ENCODE results near the gene GOLGA5. TPM values are rescaled to one million over a fixed set of nuclear protein-coding genes. Genes with fewer than 3 reads are reported as not detected.
"Not testable (repeated sequence)": the region's sequence is repeated elsewhere in the genome, so short reads cannot be mapped to it uniquely, and the experiment has no call there.

The GOLGA5 gene
- total RNA-seq, 1 donor from 2014 or later = 51.9 TPM

GRCh38 chr14:92770484-92770883, 23.6 kb upstream of the GOLGA5 start:
- no peak overlapping the region for H3K27ac Mint-ChIP-seq (ENCODE audit: unreplicated experiment)
- H3K27me3 Mint-ChIP-seq (ENCODE audit: low read depth) = no peaks in the 10 kb centered on the region
- no peaks in the 10 kb centered on the region for H3K9me3 Mint-ChIP-seq (ENCODE audit: low read depth)
- no peak overlapping the region for H3K4me3 Mint-ChIP-seq (ENCODE audit: unreplicated experiment)
- no peak for DNase-seq (ENCODE audit: low spot score)
- no peaks in the 10 kb centered on the region for H3K36me3 Mint-ChIP-seq (ENCODE audit: low read depth)
- TF ChIP-seq CTCF (IDR thresholded peaks at IDR 0.05) = no peak
- H3K4me1 Mint-ChIP-seq (ENCODE audit: low read depth) = no peaks in the 10 kb centered on the region

GRCh38 chr14:92774572-92774971, 19.5 kb upstream of the GOLGA5 start:
- no peak for DNase-seq (ENCODE audit: low spot score)
- Mint-ChIP-seq H3K27me3 (ENCODE audit: low read depth) (no peaks in the 10 kb centered on the region), H3K36me3 (ENCODE audit: low read depth) (no peaks in the 10 kb centered on the region), H3K4me1 (ENCODE audit: low read depth) (no peaks in the 10 kb centered on the region), H3K4me3 (ENCODE audit: unreplicated experiment) (no peak overlapping the region), H3K27ac (ENCODE audit: unreplicated experiment) (no peak overlapping the region), H3K9me3 (ENCODE audit: low read depth) (no peaks in the 10 kb centered on the region)
- no peak for TF ChIP-seq CTCF (IDR thresholded peaks at IDR 0.05)

GRCh38 chr14:92775292-92775691, 18.8 kb upstream of the GOLGA5 start:
- not testable (repeated sequence) for H3K27me3 Mint-ChIP-seq (ENCODE audit: low read depth); H3K9me3 Mint-ChIP-seq (ENCODE audit: low read depth); H3K4me1 Mint-ChIP-seq (ENCODE audit: low read depth); DNase-seq (ENCODE audit: low spot score); H3K27ac Mint-ChIP-seq (ENCODE audit: unreplicated experiment); H3K4me3 Mint-ChIP-seq (ENCODE audit: unreplicated experiment); H3K36me3 Mint-ChIP-seq (ENCODE audit: low read depth)

GRCh38 chr14:92778868-92779565, 15.1 kb upstream of the GOLGA5 start:
- not testable (repeated sequence) for H3K4me3 Mint-ChIP-seq (ENCODE audit: unreplicated experiment); H3K4me1 Mint-ChIP-seq (ENCODE audit: low read depth); H3K9me3 Mint-ChIP-seq (ENCODE audit: low read depth); DNase-seq (ENCODE audit: low spot score); H3K27me3 Mint-ChIP-seq (ENCODE audit: low read depth); H3K36me3 Mint-ChIP-seq (ENCODE audit: low read depth); H3K27ac Mint-ChIP-seq (ENCODE audit: unreplicated experiment)

GRCh38 chr14:92780444-92781232, 13.5 kb upstream of the GOLGA5 start:
- no peaks in the 10 kb centered on the region for H3K27me3 Mint-ChIP-seq (ENCODE audit: low read depth)
- DNase-seq (ENCODE audit: low spot score) = no peak
- H3K9me3 Mint-ChIP-seq (ENCODE audit: low read depth) = no peaks in the 10 kb centered on the region
- H3K36me3 Mint-ChIP-seq (ENCODE audit: low read depth) = no peaks in the 10 kb centered on the region
- H3K27ac Mint-ChIP-seq (ENCODE audit: unreplicated experiment) = no peak overlapping the region
- H3K4me3 Mint-ChIP-seq (ENCODE audit: unreplicated experiment) = no peak overlapping the region
- peaks cover 10% of the 10 kb centered on the region for H3K4me1 Mint-ChIP-seq (ENCODE audit: low read depth)
- TF ChIP-seq CTCF (IDR thresholded peaks at IDR 0.05) = no peak

- H3K27ac Mint-ChIP-seq (ENCODE audit: unreplicated experiment) = no peak overlapping the region
- TF ChIP-seq CTCF (IDR thresholded peaks at IDR 0.05) = no peak
- no peaks in the 10 kb centered on the region for H3K36me3 Mint-ChIP-seq (ENCODE audit: low read depth)
- H3K4me3 Mint-ChIP-seq (ENCODE audit: unreplicated experiment) = no peak overlapping the region
- H3K9me3 Mint-ChIP-seq (ENCODE audit: low read depth) = peaks cover 3% of the 10 kb centered on the region
- H3K27me3 Mint-ChIP-seq (ENCODE audit: low read depth) = no peaks in the 10 kb centered on the region
- DNase-seq (ENCODE audit: low spot score) = no peak
- H3K4me1 Mint-ChIP-seq (ENCODE audit: low read depth) = peaks cover 17% of the 10 kb centered on the region
Observed at GRCh38 chr14:92781350-92781749, 12.8 kb upstream of the GOLGA5 start.
